Glutamatergic neuron (in vitro differentiated cells): ENCODE measurements around the gene FRAT2. TPM values are rescaled to one million over a fixed set of nuclear protein-coding genes. Genes with fewer than 3 reads are reported as not detected.
A peak's percentile ranks its signal among the peaks of the same experiment; 100 is the strongest.

ENCODE experiments used
- DNase-seq: peaks from one replicate; pipeline ENCODE4 v3.0.0; 2022
- H3K27ac Mint-ChIP-seq: one replicate; pipeline ENCODE4 v1.8.0; 2020; ENCODE audit warnings: mild to moderate bottlenecking, mixed read lengths, inconsistent platforms; ENCODE audit not compliant: unreplicated experiment
- H3K27me3 Mint-ChIP-seq: one replicate; pipeline ENCODE4 v1.8.0; 2020; ENCODE audit warnings: mild to moderate bottlenecking, moderate library complexity, mixed read lengths, inconsistent platforms; ENCODE audit not compliant: unreplicated experiment
- H3K36me3 Mint-ChIP-seq: one replicate; pipeline ENCODE4 v1.8.0; 2020; ENCODE audit warnings: mild to moderate bottlenecking, mixed read lengths, inconsistent platforms; ENCODE audit not compliant: unreplicated experiment
- H3K4me1 Mint-ChIP-seq: one replicate; pipeline ENCODE4 v1.8.0; 2020; ENCODE audit warnings: mild to moderate bottlenecking, low read depth, mixed read lengths, inconsistent platforms; ENCODE audit not compliant: unreplicated experiment
- H3K4me3 Mint-ChIP-seq: one replicate; pipeline ENCODE4 v1.8.0; 2020; ENCODE audit warnings: mild to moderate bottlenecking, mixed read lengths, inconsistent platforms; ENCODE audit not compliant: unreplicated experiment
- H3K9me3 Mint-ChIP-seq: one replicate; pipeline ENCODE4 v1.8.0; 2020; ENCODE audit warnings: mild to moderate bottlenecking, moderate library complexity, mixed read lengths, inconsistent platforms; ENCODE audit not compliant: unreplicated experiment
- CTCF ChIP-seq: fragments of 200-600 bp; sonication (generic); IDR thresholded peaks from one replicate; pipeline ENCODE4 v1.5.0; 2021; ENCODE audit not compliant: partially characterized antibody, unreplicated experiment
- total RNA-seq: library from RNA; stranded (reverse); fragmentation: NEBNext Ultra II Directional; extraction: Animal tissue kit (Norgen Biotek cat#: 25700); gene quantifications from one replicate; pipeline ENCODE4 v1.2.1, GENCODE V29; 2021; ENCODE audit not compliant: unreplicated experiment

Gene FRAT2
- total RNA-seq, 1 donor from 2014 or later = 15.9 TPM

- Mint-ChIP-seq H3K4me3 (no peak overlapping the region), H3K9me3 (no peaks in the 10 kb centered on the region), H3K4me1 (peaks cover 7% of the 10 kb centered on the region), H3K27ac (peak overlapping the region; percentile 33), H3K36me3 (no peaks in the 10 kb centered on the region), H3K27me3 (no peaks in the 10 kb centered on the region)
- no peak for TF ChIP-seq CTCF
- DNase-seq = peak; percentile 32
These were observed 44.7 kb upstream of the FRAT2 start for GRCh38 chr10:97378933-97379921.

- DNase-seq = no peak
- Mint-ChIP-seq H3K9me3 (peaks cover 8% of the 10 kb centered on the region), H3K36me3 (no peaks in the 10 kb centered on the region), H3K27me3 (peaks cover 5% of the 10 kb centered on the region), H3K27ac (no peak overlapping the region), H3K4me3 (no peak overlapping the region), H3K4me1 (peaks cover 18% of the 10 kb centered on the region)
- no peak for TF ChIP-seq CTCF
These were observed 41.9 kb upstream of the FRAT2 start for GRCh38 chr10:97376413-97376812.

- Mint-ChIP-seq H3K9me3 (peaks cover 15% of the 10 kb centered on the region), H3K27ac (peak overlapping the region; percentile 93), H3K4me1 (peaks cover 15% of the 10 kb centered on the region), H3K4me3 (no peak overlapping the region), H3K36me3 (no peaks in the 10 kb centered on the region), H3K27me3 (peaks cover 5% of the 10 kb centered on the region)
- DNase-seq = no peak
- TF ChIP-seq CTCF = no peak
These were observed 38.9 kb upstream of the FRAT2 start for GRCh38 chr10:97373456-97373855.

DNA sequence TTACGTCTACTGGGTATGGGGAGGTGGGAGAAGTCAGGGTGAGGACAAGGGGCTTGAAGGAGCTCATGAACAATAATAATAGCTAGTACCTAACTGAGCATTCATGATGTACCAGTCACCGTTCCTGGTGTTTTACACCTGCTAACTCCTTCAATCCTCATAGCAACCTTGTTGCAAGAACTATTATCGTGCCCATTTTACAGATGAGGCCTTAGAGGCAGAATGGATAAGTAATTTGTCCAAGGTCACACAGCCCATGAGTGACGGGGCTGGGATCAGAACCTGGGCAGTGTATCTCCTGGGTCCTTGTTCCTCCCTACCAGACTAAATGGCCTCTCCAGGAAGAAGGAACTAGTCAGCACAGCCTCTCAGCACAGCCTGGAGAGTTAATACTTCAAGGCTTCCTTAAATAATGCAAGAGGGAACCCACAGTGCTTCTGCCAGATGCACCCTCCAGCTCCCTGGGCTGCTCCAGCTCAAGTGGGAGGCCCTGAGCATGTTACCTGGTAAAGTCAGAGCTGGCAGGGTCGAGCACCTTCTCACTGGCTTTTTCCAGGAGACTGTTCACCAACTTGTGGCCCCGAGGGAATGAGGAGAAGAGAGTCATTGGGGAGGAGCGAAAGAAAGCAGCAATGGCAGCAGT is 37.8 kb upstream of the FRAT2 start:
- peak overlapping the region; percentile 100 for H3K27ac Mint-ChIP-seq
- no peak for DNase-seq
- H3K27me3 Mint-ChIP-seq = peaks cover 5% of the 10 kb centered on the region
- peaks cover 15% of the 10 kb centered on the region for H3K4me1 Mint-ChIP-seq
- peak overlapping the region; percentile 68 for H3K4me3 Mint-ChIP-seq
- H3K9me3 Mint-ChIP-seq = peaks cover 15% of the 10 kb centered on the region
- no peaks in the 10 kb centered on the region for H3K36me3 Mint-ChIP-seq
- TF ChIP-seq CTCF = no peak
